Spleen (tissue), 7 donors: ENCODE data around the gene BPGM.

Experiments used
- CTCF ChIP-seq, 11 experiments: fragments of 200-600 bp in 7 of 11; fragments of 450-650 bp in 4 of 11; sonication (generic) in 4 of 11; IDR thresholded peaks in 8 of 11; conservative IDR thresholded peaks in 3 of 11; 1 replicate in 7 of 11; 2 replicates in 4 of 11; pipeline versions ENCODE4 v1.4.0 to v1.8.0; 2016 to 2021; ENCODE audit warnings: antibody characterized with exemption in 11 of 11, inconsistent platforms in 4 of 11, mild to moderate bottlenecking in 1 of 11
- POLR2A ChIP-seq, 3 donors: fragments of 450-650 bp; IDR thresholded peaks; one replicate each; pipeline ENCODE4 v1.5.1; 2017; ENCODE audit warnings: antibody characterized with exemption in 3 of 3, mild to moderate bottlenecking in 1 of 3
- donor health status: DM: no; HTN: no; CAD: no; lungs with moderate emphysema.
- donor health status: DM: no; HTN: no; CAD: no.
- donor health status: DM: no; HTN: no; CAD: no.

- TF ChIP-seq CTCF (IDR thresholded peaks at IDR 0.05 in 8 of 11, conservative IDR thresholded peaks at IDR 0.05 in 3 of 11) (no peak), POLR2A (IDR thresholded peaks at IDR 0.05) (no peak)
Measured at GRCh38 chr7:134667899-134668298, 21.2 kb downstream of the BPGM start.
